ENCODE data around the gene PIP. TPM values are rescaled to one million over a fixed set of nuclear protein-coding genes. Genes with fewer than 3 reads are reported as not detected.

PIP gene
- total RNA-seq, 1 experiment from 2014 or later = not detected

- Histone ChIP-seq H4K5ac (ENCODE audit: insufficient read length, low read depth, low read length) (no peak within 1 kb of the TSS), H3T11ph (ENCODE audit: low read length) (no peak within 1 kb of the TSS), H3K4me2 (ENCODE audit: insufficient read depth, insufficient read length, low read length) (no peak within 1 kb of the TSS), H2AFZ (ENCODE audit: low read length) (no peak within 1 kb of the TSS), H3K79me1 (ENCODE audit: insufficient read depth, low read depth, low read length, poor library complexity, severe bottlenecking) (no peaks in the 10 kb centered on the region), H2AK5ac (ENCODE audit: insufficient read length, low read length) (no peak within 1 kb of the TSS), H3K27me3 (ENCODE audit: insufficient read depth, low read length) (no peaks in the 10 kb centered on the region), H4K8ac (replicated peaks; ENCODE audit: insufficient read length, low read depth, low read length) (no peak within 1 kb of the TSS), H2BK12ac (ENCODE audit: insufficient read length, low read depth, low read length) (no peak within 1 kb of the TSS), H3K27ac (ENCODE audit: insufficient read length, low read depth, low read length) (no peak within 1 kb of the TSS), H3K9me3 (ENCODE audit: control insufficient read depth, low read depth, low read length) (no peaks in the 10 kb centered on the region), H4K91ac (ENCODE audit: insufficient read length, low read depth, low read length) (no peak within 1 kb of the TSS), H2BK15ac (ENCODE audit: low read depth, low read length) (no peak within 1 kb of the TSS), H4K20me1 (ENCODE audit: control insufficient read depth, insufficient read depth, insufficient read length) (no peaks in the 10 kb centered on the region), H3K79me2 (ENCODE audit: insufficient read depth, low read length) (no peaks in the 10 kb centered on the region), H2BK5ac (ENCODE audit: insufficient read length, low read length) (no peak within 1 kb of the TSS), H3K23ac (ENCODE audit: insufficient read length, low read depth, low read length) (no peak within 1 kb of the TSS), H3K9ac (ENCODE audit: extremely low read depth, insufficient read length, low read length) (no peak within 1 kb of the TSS), H3K18ac (ENCODE audit: insufficient read length, low read depth, low read length) (no peak within 1 kb of the TSS), H3K23me2 (ENCODE audit: insufficient read length, low read depth, low read length, poor library complexity, severe bottlenecking) (no peaks in the 10 kb centered on the region), H3K56ac (ENCODE audit: insufficient read length, low read depth, low read length) (no peak within 1 kb of the TSS), H3K4me1 (ENCODE audit: insufficient read depth, low read length) (no peaks in the 10 kb centered on the region), H2BK20ac (ENCODE audit: low read depth, low read length, poor library complexity, severe bottlenecking) (no peak within 1 kb of the TSS), H3K4ac (ENCODE audit: low read depth, low read length) (no peak within 1 kb of the TSS), H3K14ac (ENCODE audit: insufficient read depth, low read length) (no peak within 1 kb of the TSS), H2BK120ac (ENCODE audit: low read depth, low read length, poor library complexity, severe bottlenecking) (no peak within 1 kb of the TSS)
- no peak for DNase-seq
- H3K4me1 Mint-ChIP-seq = peaks cover 6 to 10% of the 10 kb centered on the region in 2 experiments
- no CpG with 5 or more reads among the region's 3 CpGs for WGBS (ENCODE audit: extremely low coverage, insufficient read length, low lambda C conversion rate)
- no peak within 1 kb of the TSS for H3K4me3 Mint-ChIP-seq
- peaks cover 2 to 3% of the 10 kb centered on the region in 2 experiments; a peak in 3 of 5 replicates for H3K9me3 Mint-ChIP-seq
- H3K36me3 Mint-ChIP-seq (ENCODE audit: insufficient read depth in 1 of 3, low read depth in 3 of 3) = no peaks in the 10 kb centered on the region; a peak in 1 of 7 replicates
- no peak for TF ChIP-seq CTCF (conservative IDR thresholded peaks at IDR 0.05)
- no peak within 1 kb of the TSS for H3K27ac Mint-ChIP-seq
- no peaks in the 10 kb centered on the region; the same call in 1 of the 2 replicates for H3K27me3 Mint-ChIP-seq (ENCODE audit: low read depth)
Measured at GRCh38 chr7:143183024-143183423, 51.1 kb downstream of the PIP start, which contains the start of gene TAS2R39. TAS2R39 (plus strand) TSS chr7:143183419; CDS start chr7:143183419, 0 bp downstream.

Data from H9 (cell line).